HepG2 (cell line): ENCODE results near the gene SPPL3. TPM values are rescaled to one million over a fixed set of nuclear protein-coding genes. Genes with fewer than 3 reads are reported as not detected.
A peak's percentile ranks its signal among the peaks of the same experiment; 100 is the strongest.

Experiments
- ATAC-seq: fragments of 200-7000 bp; cut with Tn5 transposase; 3 replicates; pipeline ENCODE4 v1.9.1; 2020; ENCODE audit warnings: mild to moderate bottlenecking, moderate library complexity
- BruUV-seq: library from RNA; stranded (reverse); fragments of 400-500 nt; replicated peaks from 2 replicates; lab custom pipeline; 2021; lab: Mats Ljungman, UMichigan
- CTCF ChIA-PET: fragments of 300-600 bp; formaldehyde crosslinking; extraction: SDS; loops from one replicate; lab custom pipeline; 2021; ENCODE audit warnings: low total read pairs, inconsistent platforms, low intra/inter-chr PET ratio; lab: Yijun Ruan, JAX
- POLR2A ChIA-PET: fragments of 350-600 bp; sonication (Branson Sonifier 250); formaldehyde crosslinking; loops from one replicate; lab custom pipeline; 2020; ENCODE audit warnings: antibody characterized with exemption, inconsistent platforms; lab: Yijun Ruan, JAX
- DNase-seq: peaks from one replicate; pipeline ENCODE4 v3.0.0-alpha.2; 2015; ENCODE audit warnings: low spot score
- FAIRE-seq: peaks from 3 replicates; lab custom pipeline; 2011; peaks lifted over from hg19 to GRCh38; lab: Jason Lieb, UNC
- H2AFZ ChIP-seq: one replicate; pipeline ENCODE4 v1.6.1; 2011; ENCODE audit warnings: low read length, inconsistent platforms
- H3K27ac ChIP-seq: fragments of 300-600 bp; 3 replicates; pipeline ENCODE4 v1.8.0; 2011; ENCODE audit warnings: mixed run types, mild to moderate bottlenecking, mixed read lengths, low read length, inconsistent platforms; ENCODE audit not compliant: insufficient read depth; ENCODE audit errors: extremely low read length
- H3K27me3 ChIP-seq, 2 experiments: fragments of 200-600 bp in 1 of 2; 2 replicates in 1 of 2; 3 replicates in 1 of 2; pipeline versions ENCODE4 v1.6.0 to v1.8.0; 2011; ENCODE audit warnings: low read length in 2 of 2, mild to moderate bottlenecking in 2 of 2, moderate library complexity in 2 of 2, inconsistent platforms in 1 of 2; ENCODE audit not compliant: insufficient read depth in 2 of 2, control insufficient read depth in 1 of 2
- H3K36me3 ChIP-seq, 2 experiments: fragments of 200-600 bp in 1 of 2; replicated peaks in 1 of 2; 2 replicates in 1 of 2; 3 replicates in 1 of 2; pipeline versions ENCODE4 v1.5.1 to v1.8.0; 2011; ENCODE audit warnings: low read length in 2 of 2, inconsistent platforms in 1 of 2; ENCODE audit not compliant: insufficient read depth in 2 of 2, control insufficient read depth in 1 of 2
- H3K4me1 ChIP-seq: 2 replicates; pipeline ENCODE4 v1.5.1; 2012; ENCODE audit warnings: low read length, inconsistent platforms; ENCODE audit not compliant: insufficient read depth
- H3K4me2 ChIP-seq: 2 replicates; pipeline ENCODE4 v1.6.0; 2011; ENCODE audit warnings: low read depth, low read length, inconsistent platforms
- H3K4me3 ChIP-seq, 3 experiments: fragments of 200-600 bp in 1 of 3; sonication (generic), shearing (Covaris generic) in 1 of 3; replicated peaks in 1 of 3; 2 replicates each; pipeline ENCODE4 v1.5.1; 2011 to 2016; ENCODE audit warnings: low read length in 3 of 3, inconsistent platforms in 2 of 3, low read depth in 2 of 3, mild to moderate bottlenecking in 2 of 3, control low read depth in 1 of 3, mixed read lengths in 1 of 3; ENCODE audit not compliant: insufficient read depth in 1 of 3
- H3K79me2 ChIP-seq: one replicate; pipeline ENCODE4 v1.6.1; 2011; ENCODE audit warnings: low read length, inconsistent platforms; ENCODE audit not compliant: insufficient read depth
- H3K9ac ChIP-seq: 2 replicates; pipeline ENCODE4 v1.6.0; 2011; ENCODE audit warnings: mild to moderate bottlenecking, low read depth, low read length, inconsistent platforms; ENCODE audit not compliant: insufficient read depth
- H3K9me3 ChIP-seq: 2 replicates; pipeline ENCODE4 v1.5.1; 2012; ENCODE audit warnings: mild to moderate bottlenecking, low read length
- H4K20me1 ChIP-seq: 2 replicates; pipeline ENCODE4 v1.6.0; 2011; ENCODE audit warnings: inconsistent platforms, mild to moderate bottlenecking, low read length, moderate library complexity; ENCODE audit not compliant: insufficient read depth
- AGO1 ChIP-seq: fragments of 200-400 bp; formaldehyde crosslinking; IDR thresholded peaks from 2 replicates; pipeline ENCODE4 v1.6.1; 2017; ENCODE audit warnings: mild to moderate bottlenecking, low read depth, low read length, moderate library complexity; ENCODE audit not compliant: poor library complexity, severe bottlenecking
- AHR ChIP-seq: IDR thresholded peaks from 2 replicates; pipeline ENCODE4 v1.6.1; 2018; ENCODE audit warnings: missing genetic modification reagents, missing compliant biosample characterization
- ZNF354B ChIP-seq: sonication (generic); formaldehyde crosslinking; IDR thresholded peaks from 2 replicates; pipeline ENCODE4 v1.8.0; 2022; ENCODE audit warnings: mild to moderate bottlenecking, missing genetic modification reagents
- ZNF460 ChIP-seq: sonication (generic); formaldehyde crosslinking; IDR thresholded peaks from 2 replicates; pipeline ENCODE4 v1.5.1; 2020; ENCODE audit warnings: missing genetic modification reagents, mild to moderate bottlenecking, borderline replicate concordance
- ZNF629 ChIP-seq: sonication (generic); formaldehyde crosslinking; conservative IDR thresholded peaks from 2 replicates; pipeline ENCODE4 v1.5.0; 2020; ENCODE audit warnings: missing genetic modification reagents
- ZNF678 ChIP-seq: sonication (generic); formaldehyde crosslinking; IDR thresholded peaks from 2 replicates; pipeline ENCODE4 v1.4.0; 2020; ENCODE audit warnings: mild to moderate bottlenecking, missing genetic modification reagents
- ZNF768 ChIP-seq: sonication (generic); formaldehyde crosslinking; IDR thresholded peaks from 2 replicates; pipeline ENCODE4 v1.4.0; 2020; ENCODE audit warnings: missing genetic modification reagents
- WGBS: methylation state at CpG from one replicate; pipeline ENCODE4 v1.1.6; 2017; ENCODE audit warnings: low lambda C conversion rate; 5-methylcytosine and 5-hydroxymethylcytosine counted together
- in situ Hi-C: cut with HindIII; loops from 2 replicates; pipeline ENCODE4 v1.10.0; 2017; ENCODE audit warnings: low pct_unique_long_range_greater_than_20kb; ENCODE audit not compliant: extremely low pct_ligation_motif_present
- intact Hi-C: fragments of 100-400 bp; cut with micrococcal nuclease; formaldehyde crosslinking; loops from one replicate; pipeline ENCODE4 v1.10.0; 2022; ENCODE audit not compliant: unreplicated experiment
- polyA plus RNA-seq, 8 experiments: library from polyadenylated mRNA; depleted of rRNA in 3 of 8; stranded (reverse) in 7 of 8; unstranded in 1 of 8; fragments of >200 nt; fragmentation: Illumina TruSeq in 4 of 8; extraction: Trizol in 4 of 8; gene quantifications; 2 replicates each; pipeline versions ENCODE4 v1.2.1 to v1.2.3, GENCODE V29; 2011 to 2016; ENCODE audit warnings: low read depth in 4 of 8, missing spikeins in 1 of 8, mixed read lengths in 1 of 8; ENCODE audit not compliant: insufficient read depth in 1 of 8
- total RNA-seq, 5 experiments: library from RNA; depleted of rRNA; stranded (reverse); fragments of >200 nt; fragmentation: Illumina TruSeq; extraction: Trizol; gene quantifications; 2 replicates each; pipeline ENCODE4 v1.2.3, GENCODE V29; 2016; ENCODE audit warnings: low read depth in 1 of 5

Gene SPPL3
- total and polyA plus RNA-seq, 2 of the 13 experiments (the other 11 are each of a cell fraction or from before 2014, with no cell fraction given) = 8.9 to 9.1 TPM

- CTCF ChIA-PET = no interaction called here
- TF ChIP-seq AGO1 = no peak
- peak; percentile 28; the same call in 1 of the 2 replicates for TF ChIP-seq ZNF460
- Histone ChIP-seq H3K4me2 (peak overlapping the region; percentile 12), H3K36me3 (no peaks in the 10 kb centered on the region), H3K9me3 (no peaks in the 10 kb centered on the region), H4K20me1 (no peaks in the 10 kb centered on the region), H3K27me3 (no peaks in the 10 kb centered on the region; a peak in 2 of 5 replicates), H3K4me3 (no peak overlapping the region; a peak in 1 of 6 replicates), H2AFZ (no peak overlapping the region), H3K4me1 (peaks cover 24% of the 10 kb centered on the region), H3K27ac (no peak overlapping the region), H3K9ac (no peak overlapping the region), H3K79me2 (no peaks in the 10 kb centered on the region)
- FAIRE-seq (no peak), DNase-seq (no peak), ATAC-seq (no peak)
- intact Hi-C loops = no loop called here
- WGBS = 32% methylated on average over 7 of the region's 7 CpGs
- POLR2A ChIA-PET = interaction anchor here (0.7 to 0.9 kb wide), 2 partner anchors 49 to 301 kb away, joined by 3 to 4 read pairs; no protein-coding TSS in a partner anchor
- in situ Hi-C loops = no loop called here
- no TSS peak for BruUV-seq
These were observed 27.9 kb upstream of the SPPL3 start for GRCh38 chr12:120932058-120932457.

GRCh38 chr12:120930032-120930431 lies 25.9 kb upstream of the SPPL3 start:
- Histone ChIP-seq H3K27ac (no peak overlapping the region), H3K4me3 (no peak overlapping the region), H4K20me1 (no peaks in the 10 kb centered on the region), H3K4me2 (no peak overlapping the region), H3K36me3 (no peaks in the 10 kb centered on the region), H3K27me3 (no peaks in the 10 kb centered on the region; a peak in 1 of 5 replicates), H3K9me3 (no peaks in the 10 kb centered on the region), H3K9ac (no peak overlapping the region), H2AFZ (no peak overlapping the region), H3K4me1 (peaks cover 32% of the 10 kb centered on the region), H3K79me2 (no peaks in the 10 kb centered on the region)
- intact Hi-C loops = no loop called here
- 43% methylated on average over 5 of the region's 5 CpGs for WGBS
- ATAC-seq = no peak
- in situ Hi-C loops = no loop called here
- BruUV-seq = no TSS peak
- FAIRE-seq = no peak
- TF ChIP-seq AHR (CRISPR knock-in tag) (no peak), ZNF354B (CRISPR knock-in tag) (no peak), ZNF768 (peak; percentile 61; the same call in 1 of the 2 replicates), ZNF678 (CRISPR knock-in tag) (no peak), ZNF629 (peak; percentile 28; the same call in 1 of the 2 replicates)
- ChIA-PET CTCF (no interaction called here), POLR2A (interaction anchor here (1.5 kb wide), 1 partner anchor 23 kb away, joined by 5 read pairs; no protein-coding TSS in a partner anchor)
- DNase-seq = no peak
